Fibroblast of the aortic adventitia (primary cell): Measurements from ENCODE around the gene PPP1R14D. TPM values are rescaled to one million over a fixed set of nuclear protein-coding genes. Genes with fewer than 3 reads are reported as not detected.

Experiments used
- DNase-seq: peaks from one replicate; pipeline ENCODE4 v3.0.0-alpha.2; 2010; ENCODE audit warnings: low read depth
- H3K4me3 ChIP-seq: 2 replicates; pipeline ENCODE4 v1.5.1; 2011; ENCODE audit warnings: low read depth, mild to moderate bottlenecking, control low read depth, low read length, moderate library complexity
- total RNA-seq: library from RNA; depleted of rRNA; stranded (reverse); fragments of >200 nt; gene quantifications from 2 replicates; pipeline ENCODE4 v1.2.3, GENCODE V29; 2012; ENCODE audit warnings: low replicate concordance
- TF ChIP-seq, protein P1 (sequence below): IDR thresholded peaks from 2 replicates; pipeline ENCODE4 v1.5.1; 2011; ENCODE audit warnings: mild to moderate bottlenecking, low read length, control low read depth, inconsistent platforms; ENCODE audit not compliant: insufficient read depth

PPP1R14D gene
- total RNA-seq, 1 donor = not detected

DNA sequence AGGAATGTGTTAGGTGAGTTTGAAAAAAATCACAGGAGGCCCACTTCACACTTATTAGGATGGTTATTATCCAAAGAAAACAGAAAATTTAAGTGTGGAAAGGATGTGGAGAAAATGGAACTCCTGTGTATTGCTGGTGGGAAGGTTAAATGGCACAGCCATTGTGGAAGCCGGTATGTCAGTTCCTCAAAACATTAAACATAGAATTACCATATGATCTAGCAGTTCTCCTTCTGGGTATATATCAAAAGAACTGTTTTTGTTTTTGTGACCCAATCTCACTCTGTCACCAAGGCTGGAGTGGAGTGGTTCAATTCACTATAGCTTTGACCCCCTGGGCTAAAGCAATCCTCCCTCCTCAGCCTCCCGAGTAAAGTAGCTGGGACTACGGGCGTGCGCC lies 32.0 kb downstream of the PPP1R14D start:
- TF ChIP-seq, protein P1, sequence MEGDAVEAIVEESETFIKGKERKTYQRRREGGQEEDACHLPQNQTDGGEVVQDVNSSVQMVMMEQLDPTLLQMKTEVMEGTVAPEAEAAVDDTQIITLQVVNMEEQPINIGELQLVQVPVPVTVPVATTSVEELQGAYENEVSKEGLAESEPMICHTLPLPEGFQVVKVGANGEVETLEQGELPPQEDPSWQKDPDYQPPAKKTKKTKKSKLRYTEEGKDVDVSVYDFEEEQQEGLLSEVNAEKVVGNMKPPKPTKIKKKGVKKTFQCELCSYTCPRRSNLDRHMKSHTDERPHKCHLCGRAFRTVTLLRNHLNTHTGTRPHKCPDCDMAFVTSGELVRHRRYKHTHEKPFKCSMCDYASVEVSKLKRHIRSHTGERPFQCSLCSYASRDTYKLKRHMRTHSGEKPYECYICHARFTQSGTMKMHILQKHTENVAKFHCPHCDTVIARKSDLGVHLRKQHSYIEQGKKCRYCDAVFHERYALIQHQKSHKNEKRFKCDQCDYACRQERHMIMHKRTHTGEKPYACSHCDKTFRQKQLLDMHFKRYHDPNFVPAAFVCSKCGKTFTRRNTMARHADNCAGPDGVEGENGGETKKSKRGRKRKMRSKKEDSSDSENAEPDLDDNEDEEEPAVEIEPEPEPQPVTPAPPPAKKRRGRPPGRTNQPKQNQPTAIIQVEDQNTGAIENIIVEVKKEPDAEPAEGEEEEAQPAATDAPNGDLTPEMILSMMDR = no peak
- no peak overlapping the region for H3K4me3 ChIP-seq
- no peak for DNase-seq

- TF ChIP-seq, protein P1 = no peak
- no peak overlapping the region for H3K4me3 ChIP-seq
- DNase-seq = no peak
Observed at GRCh38 chr15:40796041-40796440, 32.5 kb downstream of the PPP1R14D start.

- TF ChIP-seq, protein P1 = no peak
- H3K4me3 ChIP-seq = no peak overlapping the region
- peak; percentile 95 for DNase-seq
Observed at GRCh38 chr15:40793216-40793989, 35.1 kb downstream of the PPP1R14D start.

DNA sequence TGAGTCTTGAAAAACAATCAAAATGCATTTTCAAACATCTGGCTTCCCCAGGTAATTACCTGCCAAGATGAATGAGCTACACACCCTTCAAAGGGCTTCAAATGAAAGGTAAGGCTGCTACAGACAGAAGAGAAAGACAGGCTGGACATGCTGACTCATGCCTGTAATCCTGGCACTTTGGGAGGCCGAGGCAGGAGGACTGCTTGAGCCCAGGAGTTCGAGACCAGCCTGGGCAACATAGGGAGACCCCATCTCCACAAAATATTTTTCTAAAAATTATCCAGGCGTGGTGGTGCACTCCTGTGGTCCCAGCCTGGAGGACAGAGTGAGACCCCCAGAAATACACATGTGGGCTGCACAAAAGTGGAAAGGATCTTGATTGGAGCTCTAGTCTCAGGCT lies 36.1 kb downstream of the PPP1R14D start:
- TF ChIP-seq, protein P1 = no peak
- H3K4me3 ChIP-seq = no peak overlapping the region
- DNase-seq = no peak

DNA sequence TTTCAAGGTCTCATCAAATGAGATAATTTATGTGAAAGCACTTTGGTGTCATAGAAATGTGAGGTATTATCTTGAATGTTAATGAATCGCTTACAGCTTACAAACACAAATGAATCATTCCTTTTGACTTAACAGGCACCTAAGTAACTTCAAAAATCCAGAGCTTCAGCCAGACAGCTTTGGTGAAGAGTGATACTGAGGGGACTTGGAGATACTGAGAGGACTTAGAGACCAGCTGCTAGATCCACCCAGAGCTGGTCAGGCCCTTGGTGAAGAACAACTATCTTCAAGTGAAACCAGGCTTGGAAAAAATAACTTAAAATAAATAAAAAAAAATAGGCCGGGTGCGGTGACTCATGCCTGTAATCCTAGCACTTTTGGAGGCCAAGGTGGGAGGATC lies 37.8 kb downstream of the PPP1R14D start:
- DNase-seq = peak; percentile 12
- TF ChIP-seq, protein P1 = no peak
- H3K4me3 ChIP-seq = no peak overlapping the region

- no peak overlapping the region for H3K4me3 ChIP-seq
- TF ChIP-seq, protein P1 = no peak
- DNase-seq = no peak
Observed at GRCh38 chr15:40789999-40790398, 38.5 kb downstream of the PPP1R14D start.

DNA sequence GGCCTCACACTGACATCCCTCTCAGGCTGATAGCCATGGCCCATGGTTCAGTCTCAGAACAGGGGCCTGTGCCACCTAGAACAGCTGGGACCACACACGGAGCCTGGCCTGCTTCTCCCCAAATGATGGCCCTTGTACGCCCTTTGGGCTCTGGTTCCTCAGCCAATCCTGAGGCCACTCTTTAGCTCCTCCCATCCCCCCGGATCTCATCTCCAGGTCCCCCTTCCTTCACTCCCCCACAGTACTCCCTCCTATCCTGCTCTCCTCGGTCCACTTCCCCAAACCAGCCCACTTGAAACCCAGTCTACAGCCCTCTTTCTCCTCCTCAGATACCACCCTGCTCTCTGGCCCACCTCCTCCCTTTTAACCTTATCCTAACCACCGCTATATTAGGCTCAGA lies 39.4 kb downstream of the PPP1R14D start:
- no peak for DNase-seq
- TF ChIP-seq, protein P1 = no peak
- no peak overlapping the region for H3K4me3 ChIP-seq
